NCI-H748 (cell line): ENCODE data around the gene WDR18.

Experiments used
- DNase-seq: peaks from one replicate; lab custom pipeline; 2025; ENCODE audit not compliant: unreplicated experiment; lab: John Stamatoyannopoulos, UW

WDR18 gene

GRCh38 chr19:984165-984967 is at the start of gene WDR18:
TSS of gene WDR18 (plus strand) at chr19:984345. CDS start at chr19:984354, 9 bp downstream.
- DNase-seq, result peak; percentile 90

GRCh38 chr19:934865-935479 is 49.2 kb upstream of the WDR18 start:
- DNase-seq, result peak; percentile 16

- DNase-seq, result no peak
These were observed 48.0 kb upstream of the WDR18 start for GRCh38 chr19:936175-936546.

GRCh38 chr19:937259-937694 is 46.9 kb upstream of the WDR18 start:
- no peak for DNase-seq

- no peak for DNase-seq
These were observed 45.8 kb upstream of the WDR18 start for GRCh38 chr19:938233-938923.

- DNase-seq, result no peak
These were observed 44.7 kb upstream of the WDR18 start for GRCh38 chr19:939439-939838.

- DNase-seq, result no peak
These were observed 44.2 kb upstream of the WDR18 start for GRCh38 chr19:939922-940321.

GRCh38 chr19:940591-941291 is 43.4 kb upstream of the WDR18 start:
- peak; percentile 68 for DNase-seq

- no peak for DNase-seq
These were observed 42.6 kb upstream of the WDR18 start for GRCh38 chr19:941292-942132.

GRCh38 chr19:942133-942645 is 42.0 kb upstream of the WDR18 start:
- no peak for DNase-seq

GRCh38 chr19:943551-944170 is 40.5 kb upstream of the WDR18 start:
- no peak for DNase-seq

GRCh38 chr19:944171-944567 is 40.0 kb upstream of the WDR18 start:
- no peak for DNase-seq

- peak; percentile 39 for DNase-seq
These were observed 39.4 kb upstream of the WDR18 start for GRCh38 chr19:944663-945241.

- no peak for DNase-seq
These were observed 38.5 kb upstream of the WDR18 start for GRCh38 chr19:945401-946252.

- no peak for DNase-seq
These were observed 36.9 kb upstream of the WDR18 start for GRCh38 chr19:947090-947706.

GRCh38 chr19:947707-948539 is 36.2 kb upstream of the WDR18 start:
- DNase-seq, result no peak

GRCh38 chr19:948842-949496 is 35.2 kb upstream of the WDR18 start:
- DNase-seq, result no peak
